Panc1 (cell line): ENCODE results near the gene MNAT1.

Experiments
- CTCF ChIP-seq: fragments of 450-650 bp; IDR thresholded peaks from 2 replicates; pipeline ENCODE4 v1.5.1; 2017; ENCODE audit warnings: mild to moderate bottlenecking
- REST ChIP-seq, 2 experiments: IDR thresholded peaks; 2 replicates each; pipeline ENCODE4 v1.6.1; 2011 to 2012; ENCODE audit warnings: low read depth in 2 of 2, control low read depth in 1 of 2, low read length in 1 of 2, mild to moderate bottlenecking in 1 of 2, moderate library complexity in 1 of 2; ENCODE audit not compliant: insufficient read depth in 1 of 2

GRCh38 chr14:60865378-60866127 is 131.0 kb downstream of the MNAT1 start:
- TF ChIP-seq CTCF (no peak), REST (IDR thresholded peaks at IDR 0.05; ENCODE audit: insufficient read depth in 1 of 2, low read depth in 2 of 2, low read length in 1 of 2) (no peak)
